Ureter (tissue), 1 donor: ENCODE measurements around the gene HOPX. TPM values are rescaled to one million over a fixed set of nuclear protein-coding genes. Genes with fewer than 3 reads are reported as not detected.
"Not testable (repeated sequence)": the region's sequence is repeated elsewhere in the genome, so short reads cannot be mapped to it uniquely, and the experiment has no call there.

Experiments
- DNase-seq: peaks from one replicate; pipeline ENCODE4 v3.0.0-alpha.2; 2020; ENCODE audit warnings: low spot score
- total RNA-seq: library from RNA; stranded (reverse); gene quantifications from one replicate; pipeline ENCODE4 v1.2.4, GENCODE V29; 2023
- donor health status: DM: yes; HTN: yes; CAD: no.

HOPX gene
- total RNA-seq, 1 donor from 2014 or later: 24.1 TPM

DNA sequence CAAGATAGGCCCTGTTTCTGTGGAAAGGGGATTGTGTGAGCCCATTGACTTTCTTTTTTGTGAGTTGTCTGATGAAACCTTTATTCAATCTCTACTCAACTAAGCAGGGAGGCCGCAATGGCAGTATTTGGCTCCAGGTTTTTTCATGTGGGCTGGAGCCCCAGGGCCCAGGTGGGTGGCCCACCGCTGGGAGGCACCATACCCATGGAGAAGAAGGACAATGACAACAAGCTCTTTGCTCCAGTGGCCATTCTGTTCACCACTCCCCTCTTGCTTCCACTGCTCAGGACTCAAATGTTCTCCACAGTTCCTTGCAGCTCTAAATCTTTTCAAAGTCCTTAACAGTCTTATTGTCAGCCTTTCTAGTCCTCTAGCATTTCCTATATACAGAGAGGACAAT lies 54.1 kb downstream of the HOPX start:
- DNase-seq: no peak

DNA sequence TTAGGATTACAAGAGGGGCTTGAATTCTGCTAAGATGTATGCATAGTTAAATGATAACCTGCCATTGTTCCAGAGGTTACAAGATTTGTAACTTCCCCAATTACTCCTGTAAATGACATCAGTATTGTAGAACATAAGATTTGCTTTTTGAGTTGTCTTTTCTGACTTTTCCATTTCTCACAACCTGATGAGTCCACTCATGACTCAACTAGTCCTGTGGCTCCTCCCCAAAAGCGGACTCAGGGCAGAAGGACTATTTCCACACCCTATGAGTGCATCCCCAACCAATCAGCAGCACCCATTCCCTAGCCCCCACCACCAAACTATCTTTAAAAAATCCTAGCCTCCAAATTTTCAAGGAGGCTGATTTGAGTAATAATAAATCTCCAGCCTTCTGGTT lies 54.7 kb downstream of the HOPX start:
- no peak for DNase-seq

DNA sequence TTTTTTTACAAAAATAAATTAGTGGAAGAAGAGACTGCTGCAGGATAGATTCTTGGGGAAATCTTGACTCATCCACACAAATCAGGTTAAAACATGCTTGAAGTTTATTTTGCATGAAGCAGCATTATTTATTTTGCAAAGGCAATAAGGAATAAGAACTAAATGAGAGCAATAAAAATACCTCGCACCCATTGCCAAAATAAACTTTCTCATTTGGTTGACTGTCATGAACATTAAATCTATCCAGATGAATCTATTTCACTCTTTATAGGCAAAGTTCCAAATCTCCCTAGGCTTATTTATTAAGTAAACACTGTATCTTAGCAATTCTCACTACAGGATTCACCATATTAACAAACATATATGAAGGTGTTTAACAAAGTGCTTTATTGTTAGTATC lies 58.9 kb downstream of the HOPX start:
- no peak for DNase-seq

DNA sequence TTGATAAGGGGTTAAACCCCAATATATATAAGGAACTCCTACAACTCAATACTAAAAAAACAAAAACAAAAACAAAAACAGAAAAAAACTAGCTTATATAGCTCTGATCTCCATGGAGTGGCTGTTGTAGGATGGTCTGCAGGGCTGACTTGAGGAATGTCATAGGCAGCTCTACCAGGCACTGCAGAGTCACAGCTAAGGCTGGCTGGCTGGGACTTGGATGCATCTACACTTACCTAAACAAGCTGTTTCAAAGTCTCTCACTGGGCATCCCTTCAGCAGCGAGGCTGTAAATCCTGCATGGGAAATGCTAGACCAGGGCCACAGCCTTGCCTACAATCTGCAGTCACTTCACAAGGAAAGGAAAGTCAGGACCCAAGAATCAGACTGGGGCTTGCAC lies 61.3 kb downstream of the HOPX start:
- DNase-seq: no peak

DNA sequence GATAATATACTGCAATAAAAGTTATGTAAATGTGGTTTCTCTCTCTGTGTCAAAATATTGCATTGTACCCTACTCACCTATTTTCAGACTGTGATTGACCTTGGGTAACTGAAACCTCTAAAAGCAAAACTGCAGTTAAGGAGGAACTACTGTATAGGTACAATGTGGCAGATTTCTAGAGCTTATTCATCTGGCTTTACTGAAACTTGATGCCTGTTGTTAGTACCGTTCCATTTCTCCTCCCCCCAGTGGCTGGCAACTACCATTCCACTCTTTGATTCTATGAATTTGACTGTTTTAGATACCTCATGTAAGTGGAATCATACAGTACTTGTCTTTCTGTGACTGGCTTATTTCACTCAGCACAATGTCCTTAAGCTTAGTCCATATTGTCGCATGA lies 61.9 kb downstream of the HOPX start:
- no peak for DNase-seq

DNA sequence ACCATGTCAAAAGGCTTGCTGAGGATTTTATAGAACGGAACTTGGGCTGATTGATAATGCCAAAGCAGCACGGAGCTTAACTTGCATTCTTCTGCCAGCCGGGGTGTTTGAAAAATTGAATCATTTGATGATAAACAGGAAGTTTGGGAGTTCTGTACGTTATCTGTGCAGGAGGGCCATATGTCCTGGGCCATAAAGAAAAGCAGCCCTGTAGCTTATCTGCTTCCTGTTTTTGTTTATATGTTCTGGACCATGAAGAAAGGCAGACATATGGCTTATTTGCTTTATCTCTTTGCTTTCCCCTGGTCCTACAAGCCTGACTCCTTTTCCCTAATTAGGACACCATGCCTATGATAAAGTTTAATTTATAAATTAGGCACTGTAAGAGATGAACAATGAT lies 62.4 kb downstream of the HOPX start:
- no peak for DNase-seq

DNA sequence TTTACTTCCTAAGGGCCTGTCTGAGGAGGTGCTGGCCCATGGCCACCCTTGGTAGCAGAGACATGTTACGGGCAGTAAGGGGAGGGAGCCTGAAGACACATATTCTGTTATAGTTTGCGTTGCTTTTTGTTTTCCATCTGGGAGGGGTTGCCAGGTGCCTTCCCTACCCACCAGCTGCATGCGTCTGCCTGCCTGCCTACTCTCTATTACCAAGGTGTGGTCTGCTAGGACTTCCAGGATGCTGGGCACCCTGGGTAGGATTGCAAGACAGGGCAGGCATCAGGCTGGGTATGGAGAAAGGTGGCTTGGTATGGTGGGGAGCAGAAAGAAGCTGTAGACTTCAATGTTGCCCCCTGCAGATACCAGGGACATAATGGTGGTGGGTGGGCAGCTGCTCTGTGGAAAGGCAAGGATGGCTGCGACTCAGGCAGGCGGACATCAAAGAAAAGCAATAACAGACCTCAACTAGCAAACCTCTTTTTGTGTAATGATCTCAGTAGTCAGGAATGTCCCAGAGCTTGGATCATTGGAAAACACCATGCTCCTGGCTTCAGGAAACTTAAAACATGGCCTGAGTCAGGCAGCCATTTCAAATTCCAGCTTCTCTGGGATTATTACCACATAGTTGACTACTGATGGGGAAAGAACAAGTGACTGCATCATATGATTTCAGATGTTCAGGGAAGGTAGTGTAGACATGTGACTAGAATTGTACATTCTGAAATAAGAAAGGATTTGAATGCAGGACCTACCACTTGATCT lies 67.8 kb downstream of the HOPX start:
- DNase-seq: no peak

DNA sequence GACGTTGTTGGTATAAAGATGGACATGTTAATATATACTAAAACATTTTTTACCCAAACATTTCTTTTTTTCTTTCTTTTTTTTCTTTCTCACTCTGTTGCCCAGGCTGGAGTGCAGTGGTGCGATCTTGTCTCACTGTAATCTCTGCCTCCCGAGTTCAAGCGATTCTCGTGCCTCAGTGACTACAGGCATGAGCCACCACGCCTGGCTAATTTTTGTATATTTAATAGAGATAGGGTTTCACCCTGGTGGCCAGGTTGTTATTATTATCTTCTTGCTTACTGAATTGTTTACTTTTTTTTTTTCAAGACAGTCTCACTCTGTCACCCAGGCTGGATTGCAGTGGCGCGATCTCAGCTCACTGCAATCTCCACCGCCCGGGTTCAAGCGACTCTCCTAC lies 68.8 kb downstream of the HOPX start:
- no peak for DNase-seq

DNA sequence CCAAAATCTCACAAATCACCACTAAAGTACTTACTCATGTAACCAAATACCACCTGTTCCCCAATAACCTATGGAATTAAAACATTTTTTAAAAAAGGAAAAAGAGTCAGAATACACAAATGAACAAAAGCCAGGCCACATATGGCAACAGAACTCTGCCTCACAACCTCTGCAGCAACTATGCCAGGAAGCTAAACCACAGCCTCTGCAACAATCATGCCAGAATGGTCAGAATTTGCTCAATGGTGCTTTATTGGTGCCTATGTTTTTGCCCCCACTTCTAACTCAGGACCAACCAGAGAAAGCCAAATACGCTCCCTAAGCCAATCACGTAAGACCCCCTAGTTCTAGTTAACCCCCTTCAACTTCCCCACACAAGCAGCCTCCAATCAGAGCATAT lies 69.6 kb downstream of the HOPX start:
- DNase-seq: no peak

DNA sequence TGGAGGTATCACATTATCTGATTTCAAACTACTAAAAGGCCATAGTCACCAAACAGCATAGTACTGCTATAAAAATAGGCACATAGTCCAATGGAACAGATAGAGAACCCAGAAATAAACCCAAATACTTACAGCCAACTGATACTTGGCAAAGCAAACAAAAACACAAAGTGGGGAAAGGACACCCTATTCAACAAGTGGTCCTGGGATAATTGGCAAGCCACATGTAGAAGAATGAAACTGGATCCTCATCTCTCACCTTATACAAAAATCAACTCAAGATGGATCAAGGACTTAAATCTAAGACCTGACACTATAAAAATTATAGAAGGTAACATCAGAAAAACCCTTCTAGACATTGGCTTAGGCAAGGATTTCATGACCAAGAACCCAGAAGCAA lies 70.9 kb downstream of the HOPX start:
- not testable (repeated sequence) for DNase-seq

DNA sequence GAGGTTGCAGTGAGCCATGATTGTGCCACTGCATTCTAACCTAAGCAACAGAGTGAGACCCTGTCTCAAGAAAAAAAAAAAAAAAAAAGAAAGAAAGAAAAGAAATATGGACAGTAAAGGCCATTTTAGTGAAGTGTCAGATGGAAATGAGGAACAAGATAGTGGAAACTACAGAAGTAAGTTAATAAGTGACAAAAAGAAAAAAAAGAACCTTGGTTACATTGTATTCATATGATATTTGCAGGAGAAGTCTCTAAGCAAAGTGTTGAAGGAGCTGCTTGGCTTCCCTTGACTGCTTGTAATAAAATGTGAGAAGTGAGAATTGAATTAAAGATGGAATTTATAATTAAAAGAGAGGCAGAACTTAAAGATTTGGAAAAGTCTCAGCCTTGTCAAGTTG lies 73.2 kb downstream of the HOPX start:
- DNase-seq: no peak

DNA sequence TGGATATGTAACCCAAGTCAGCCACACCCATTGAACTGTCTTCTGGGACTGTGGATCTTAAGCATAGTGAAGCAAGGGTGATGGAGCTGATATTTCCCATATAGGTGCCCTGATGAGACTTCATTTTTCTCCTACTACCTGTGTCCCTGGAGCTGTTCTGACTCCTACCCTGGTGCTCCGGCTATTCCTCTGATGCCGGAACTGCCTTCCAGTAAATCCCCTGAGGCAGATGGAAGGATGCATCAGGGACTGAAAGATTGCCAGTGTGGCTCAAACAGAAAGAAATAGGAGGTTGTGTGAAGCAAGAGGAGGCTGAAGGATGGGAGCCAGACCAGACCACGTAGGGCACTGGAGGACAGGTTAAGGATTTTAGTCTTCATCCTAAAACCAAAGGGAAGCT lies 74.7 kb downstream of the HOPX start:
- DNase-seq: no peak

DNA sequence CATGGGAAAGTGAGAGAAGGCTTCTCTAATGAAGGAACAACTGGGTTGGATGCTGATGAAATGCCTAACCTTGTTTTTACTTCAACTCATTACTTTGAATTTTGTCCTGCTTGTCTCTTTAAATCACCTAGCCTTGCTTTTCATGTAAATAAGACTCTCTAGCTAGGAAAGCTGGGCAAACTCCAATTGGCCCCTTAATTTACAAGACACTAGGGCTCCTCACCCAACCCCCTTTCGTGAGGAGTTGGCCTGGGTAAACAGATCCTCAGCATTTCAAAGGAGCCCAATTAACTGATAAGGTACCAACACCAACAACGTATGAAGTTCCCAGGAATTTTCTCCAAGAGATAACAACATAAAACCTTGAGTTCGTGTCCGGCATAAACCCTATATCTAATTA lies 75.6 kb downstream of the HOPX start:
- not testable (repeated sequence) for DNase-seq

DNA sequence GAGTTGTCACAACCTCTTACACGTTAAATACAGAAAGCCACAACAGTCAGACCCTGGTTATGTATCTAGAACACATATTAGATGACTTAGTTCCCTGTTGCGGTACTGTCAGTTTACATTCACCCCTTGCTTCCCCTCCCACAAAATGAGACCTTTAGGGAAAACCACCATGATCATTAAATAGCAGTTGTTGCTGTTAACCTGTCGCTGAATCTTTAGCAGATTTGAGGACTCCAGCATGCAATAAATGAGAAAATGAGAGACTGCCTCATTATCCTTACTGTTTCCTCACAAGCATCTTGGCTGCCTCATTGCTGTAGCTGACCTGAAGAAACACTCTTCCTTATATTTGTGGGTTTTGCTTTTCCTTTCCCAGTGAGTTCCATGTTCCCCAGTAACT lies 77.8 kb downstream of the HOPX start:
- DNase-seq: no peak

Other genes starting within 250 kb of the HOPX start
- 14.0 TPM for gene PPAT, start 245.7 kb downstream of the HOPX start, total RNA-seq
- gene PAICS, start 245.0 kb downstream of the HOPX start, total RNA-seq: 80.8 TPM
- 108 TPM for gene SRP72, start 213.7 kb downstream of the HOPX start, total RNA-seq
- gene ARL9, start 175.5 kb downstream of the HOPX start, total RNA-seq: 1.3 TPM
- gene SPINK2, start 140.4 kb upstream of the HOPX start, total RNA-seq: not detected
- 45.3 TPM for gene REST, start 226.6 kb upstream of the HOPX start, total RNA-seq